Osteoblast (primary cell): ENCODE measurements around the gene SLC35A1. TPM values are rescaled to one million over a fixed set of nuclear protein-coding genes. Genes with fewer than 3 reads are reported as not detected.

ENCODE experiments used
- DNase-seq: peaks from one replicate; pipeline ENCODE4 v3.0.0; 2011; ENCODE audit warnings: low spot score, mixed read lengths; ENCODE audit not compliant: insufficient read length; ENCODE audit errors: missing footprints
- H2AFZ ChIP-seq: 2 replicates; pipeline ENCODE4 v1.6.0; 2011; ENCODE audit warnings: mild to moderate bottlenecking, low read length
- H3K27ac ChIP-seq: 2 replicates; pipeline ENCODE4 v1.5.1; 2011; ENCODE audit warnings: mild to moderate bottlenecking, low read depth, low read length, moderate library complexity
- H3K27me3 ChIP-seq: 2 replicates; pipeline ENCODE4 v1.6.0; 2012; ENCODE audit warnings: mild to moderate bottlenecking, control low read depth, inconsistent platforms, low read length, moderate library complexity; ENCODE audit not compliant: insufficient read depth
- H3K36me3 ChIP-seq: 2 replicates; pipeline ENCODE4 v1.5.1; 2011; ENCODE audit warnings: mild to moderate bottlenecking, low read length, control low read depth, moderate library complexity; ENCODE audit not compliant: insufficient read depth
- H3K4me1 ChIP-seq: 2 replicates; pipeline ENCODE4 v1.5.1; 2011; ENCODE audit warnings: mild to moderate bottlenecking, low read length, control low read depth, moderate library complexity; ENCODE audit not compliant: insufficient read depth
- H3K4me2 ChIP-seq: 2 replicates; pipeline ENCODE4 v1.6.0; 2011; ENCODE audit warnings: mild to moderate bottlenecking, low read length; ENCODE audit not compliant: insufficient read depth
- H3K4me3 ChIP-seq: fragments of 200-600 bp; sonication (generic); 3 replicates; pipeline ENCODE4 v1.5.1; 2012; ENCODE audit warnings: mild to moderate bottlenecking, low read length, inconsistent platforms; ENCODE audit not compliant: insufficient read depth
- H3K79me2 ChIP-seq: 2 replicates; pipeline ENCODE4 v1.6.0; 2012; ENCODE audit warnings: mild to moderate bottlenecking, low read length, control low read depth, inconsistent platforms; ENCODE audit not compliant: insufficient read depth
- H3K9me3 ChIP-seq: 2 replicates; pipeline ENCODE4 v1.5.1; 2011; ENCODE audit warnings: low read depth, low read length, control low read depth
- H4K20me1 ChIP-seq: 2 replicates; pipeline ENCODE4 v1.6.0; 2012; ENCODE audit warnings: mild to moderate bottlenecking, low read length, control low read depth; ENCODE audit not compliant: insufficient read depth
- total RNA-seq: library from RNA; depleted of rRNA; stranded (reverse); fragments of >200 nt; gene quantifications from 2 replicates; pipeline ENCODE4 v1.2.3, GENCODE V29; 2012
- TF ChIP-seq, protein P1 (sequence below): IDR thresholded peaks from 2 replicates; pipeline ENCODE4 v1.5.1; 2011; ENCODE audit warnings: mild to moderate bottlenecking, low read depth, low read length, moderate library complexity; ENCODE audit errors: extremely low read depth

Gene SLC35A1
- 15.3 and 15.6 TPM in 2 replicates for total RNA-seq

DNA sequence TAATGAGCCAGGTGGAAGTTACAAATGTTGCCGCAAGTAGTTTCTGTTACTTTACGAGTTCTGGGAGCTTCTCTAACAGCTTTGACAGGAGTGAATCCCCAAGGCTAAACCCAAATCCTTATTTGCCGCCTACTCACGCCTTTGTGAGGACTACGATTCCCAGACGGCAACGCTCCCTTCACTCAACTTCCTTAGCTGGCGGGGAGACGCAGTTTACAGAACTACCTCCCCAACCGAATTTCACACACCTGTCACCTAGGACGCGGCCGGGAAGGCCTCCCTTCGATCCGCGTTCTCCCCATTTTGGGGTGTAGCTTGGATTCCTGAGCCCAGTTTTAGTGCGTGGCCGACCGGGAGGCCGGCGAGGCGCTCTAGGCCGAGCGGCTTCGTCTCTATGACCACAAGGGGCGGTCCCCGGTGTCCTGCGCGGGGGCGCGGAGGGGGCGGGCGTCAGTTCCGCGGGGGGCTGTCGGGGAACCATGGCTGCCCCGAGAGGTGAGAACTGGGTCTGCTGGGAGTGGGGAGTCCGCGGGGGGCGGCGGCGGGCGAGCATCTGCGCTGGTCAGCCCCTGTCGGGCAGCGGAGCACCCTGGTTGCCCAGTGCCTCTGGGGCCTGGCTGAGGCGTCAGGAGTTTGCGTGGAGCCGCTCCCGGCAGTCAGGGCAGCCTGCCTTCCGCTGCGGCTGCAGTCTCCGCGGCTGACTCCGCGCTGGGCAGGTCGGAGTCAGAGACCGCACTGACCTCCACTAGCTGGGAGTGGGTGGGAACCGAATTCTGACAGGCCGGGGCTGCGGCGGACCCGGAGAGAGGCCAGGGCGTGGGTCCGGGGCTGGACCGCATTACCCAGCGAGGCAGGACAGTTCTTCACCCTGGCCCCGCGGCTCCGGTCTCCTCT is at the start of gene SLC35A1:
Gene SLC35A1, plus strand, starts transcription at position 450 of the 894 bp plus-strand sequence. Its CDS starts 30 bp downstream, at position 480.
- Histone ChIP-seq H3K4me2 (peak within 1 kb of the TSS; percentile 98), H2AFZ (peak within 1 kb of the TSS; percentile 100), H3K4me3 (peak within 1 kb of the TSS; percentile 100), H3K27ac (peak within 1 kb of the TSS; percentile 96), H3K9me3 (no peaks in the 10 kb centered on the region), H4K20me1 (peaks cover 11% of the 10 kb centered on the region), H3K4me1 (peaks cover 14% of the 10 kb centered on the region), H3K79me2 (peaks cover 30% of the 10 kb centered on the region), H3K36me3 (peaks cover 3% of the 10 kb centered on the region), H3K27me3 (no peaks in the 10 kb centered on the region)
- TF ChIP-seq, protein P1, sequence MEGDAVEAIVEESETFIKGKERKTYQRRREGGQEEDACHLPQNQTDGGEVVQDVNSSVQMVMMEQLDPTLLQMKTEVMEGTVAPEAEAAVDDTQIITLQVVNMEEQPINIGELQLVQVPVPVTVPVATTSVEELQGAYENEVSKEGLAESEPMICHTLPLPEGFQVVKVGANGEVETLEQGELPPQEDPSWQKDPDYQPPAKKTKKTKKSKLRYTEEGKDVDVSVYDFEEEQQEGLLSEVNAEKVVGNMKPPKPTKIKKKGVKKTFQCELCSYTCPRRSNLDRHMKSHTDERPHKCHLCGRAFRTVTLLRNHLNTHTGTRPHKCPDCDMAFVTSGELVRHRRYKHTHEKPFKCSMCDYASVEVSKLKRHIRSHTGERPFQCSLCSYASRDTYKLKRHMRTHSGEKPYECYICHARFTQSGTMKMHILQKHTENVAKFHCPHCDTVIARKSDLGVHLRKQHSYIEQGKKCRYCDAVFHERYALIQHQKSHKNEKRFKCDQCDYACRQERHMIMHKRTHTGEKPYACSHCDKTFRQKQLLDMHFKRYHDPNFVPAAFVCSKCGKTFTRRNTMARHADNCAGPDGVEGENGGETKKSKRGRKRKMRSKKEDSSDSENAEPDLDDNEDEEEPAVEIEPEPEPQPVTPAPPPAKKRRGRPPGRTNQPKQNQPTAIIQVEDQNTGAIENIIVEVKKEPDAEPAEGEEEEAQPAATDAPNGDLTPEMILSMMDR: no peak
- peak; percentile 96 for DNase-seq

GRCh38 chr6:87426789-87427188 is 46.0 kb upstream of the SLC35A1 start:
- no peaks in the 10 kb centered on the region for H4K20me1 ChIP-seq
- H3K4me3 ChIP-seq: no peak overlapping the region
- no peaks in the 10 kb centered on the region for H3K9me3 ChIP-seq
- no peak overlapping the region for H2AFZ ChIP-seq
- no peak overlapping the region for H3K4me2 ChIP-seq
- DNase-seq: no peak
- no peaks in the 10 kb centered on the region for H3K27me3 ChIP-seq
- no peak overlapping the region for H3K27ac ChIP-seq
- H3K4me1 ChIP-seq: no peaks in the 10 kb centered on the region
- no peaks in the 10 kb centered on the region for H3K36me3 ChIP-seq
- TF ChIP-seq, protein P1: no peak
- no peaks in the 10 kb centered on the region for H3K79me2 ChIP-seq

- Histone ChIP-seq H4K20me1 (no peaks in the 10 kb centered on the region), H3K4me1 (no peaks in the 10 kb centered on the region), H3K36me3 (no peaks in the 10 kb centered on the region), H3K4me2 (no peak overlapping the region), H3K27ac (no peak overlapping the region), H3K79me2 (no peaks in the 10 kb centered on the region), H3K4me3 (no peak overlapping the region), H2AFZ (no peak overlapping the region), H3K27me3 (no peaks in the 10 kb centered on the region), H3K9me3 (no peaks in the 10 kb centered on the region)
- no peak for DNase-seq
- TF ChIP-seq, protein P1: no peak
These were observed 42.3 kb upstream of the SLC35A1 start for GRCh38 chr6:87430499-87430898.

- Histone ChIP-seq H3K4me3 (no peak overlapping the region), H3K36me3 (no peaks in the 10 kb centered on the region), H3K4me1 (no peaks in the 10 kb centered on the region), H4K20me1 (no peaks in the 10 kb centered on the region), H3K9me3 (no peaks in the 10 kb centered on the region), H3K27me3 (no peaks in the 10 kb centered on the region), H2AFZ (no peak overlapping the region), H3K4me2 (no peak overlapping the region), H3K27ac (no peak overlapping the region), H3K79me2 (no peaks in the 10 kb centered on the region)
- TF ChIP-seq, protein P1: no peak
- DNase-seq: no peak
These were observed 41.5 kb upstream of the SLC35A1 start for GRCh38 chr6:87431263-87431662.
